ENCODE measurements around the gene SLC26A9.
A peak's percentile ranks its signal among the peaks of the same experiment; 100 is the strongest.
"Not testable (repeated sequence)": the region's sequence is repeated elsewhere in the genome, so short reads cannot be mapped to it uniquely, and the experiment has no call there.

Gene SLC26A9

GRCh38 chr1:205923651-205924459 is 19.4 kb downstream of the SLC26A9 start:
- DNase-seq = no peak

GRCh38 chr1:205922806-205923205 is 20.4 kb downstream of the SLC26A9 start:
- no peak for DNase-seq

DNA sequence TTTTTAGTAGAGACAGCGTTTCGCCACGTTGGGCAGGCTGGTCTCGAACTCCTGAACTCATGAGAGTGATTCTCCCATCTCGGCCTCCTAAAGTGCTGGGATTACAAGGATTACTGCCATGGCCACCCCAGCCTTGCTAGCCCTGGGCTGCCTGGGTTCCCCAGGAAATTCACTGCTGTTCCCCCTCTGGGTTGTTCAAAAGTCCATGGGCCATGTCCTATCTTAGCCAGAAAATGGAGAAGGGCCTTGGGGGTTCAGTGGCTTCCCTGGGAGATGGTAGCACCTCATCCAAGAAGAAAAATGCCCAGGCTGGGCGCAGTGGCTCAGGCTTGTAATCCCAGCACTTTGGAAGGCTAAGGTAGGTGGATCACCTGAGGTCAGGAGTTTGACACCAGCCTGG is 20.9 kb downstream of the SLC26A9 start:
- no peak for DNase-seq

- DNase-seq = no peak
These were observed 21.7 kb downstream of the SLC26A9 start for GRCh38 chr1:205921570-205921909.

DNA sequence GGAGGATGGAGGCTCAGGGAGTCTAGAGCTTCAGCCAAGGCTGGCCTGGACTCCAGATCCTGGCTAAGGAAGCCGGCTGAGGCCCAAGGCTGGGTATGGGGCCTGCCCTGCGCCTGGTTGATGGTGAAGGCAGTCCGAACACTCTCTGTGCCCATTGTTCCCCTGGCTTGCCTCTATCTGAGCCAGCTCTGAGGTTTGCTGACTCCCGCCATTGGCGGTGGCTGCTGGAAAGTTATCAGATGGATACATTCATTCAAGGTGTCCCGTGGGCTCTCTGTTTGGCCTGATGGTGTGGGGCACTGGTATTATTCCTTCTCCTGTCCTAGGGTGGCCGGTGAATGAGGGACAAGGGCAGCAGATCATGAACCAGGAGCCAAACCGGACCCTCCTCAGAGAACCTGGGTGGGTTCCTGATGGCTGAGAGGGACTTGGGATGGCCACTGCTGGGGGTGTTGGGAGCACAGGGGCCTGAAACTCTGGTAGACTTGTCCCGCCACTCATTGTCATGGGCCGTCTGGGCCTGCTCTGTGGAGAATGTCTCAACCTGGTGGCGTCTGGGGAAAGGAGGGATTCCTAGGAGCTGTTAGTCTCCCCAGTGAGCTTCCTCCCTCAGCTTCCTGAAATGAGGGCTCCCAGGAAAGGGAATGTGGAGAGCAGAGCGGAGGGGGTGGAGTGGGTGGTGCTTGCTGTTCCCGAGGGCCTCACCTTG is 22.2 kb downstream of the SLC26A9 start:
- DNase-seq = no peak

DNA sequence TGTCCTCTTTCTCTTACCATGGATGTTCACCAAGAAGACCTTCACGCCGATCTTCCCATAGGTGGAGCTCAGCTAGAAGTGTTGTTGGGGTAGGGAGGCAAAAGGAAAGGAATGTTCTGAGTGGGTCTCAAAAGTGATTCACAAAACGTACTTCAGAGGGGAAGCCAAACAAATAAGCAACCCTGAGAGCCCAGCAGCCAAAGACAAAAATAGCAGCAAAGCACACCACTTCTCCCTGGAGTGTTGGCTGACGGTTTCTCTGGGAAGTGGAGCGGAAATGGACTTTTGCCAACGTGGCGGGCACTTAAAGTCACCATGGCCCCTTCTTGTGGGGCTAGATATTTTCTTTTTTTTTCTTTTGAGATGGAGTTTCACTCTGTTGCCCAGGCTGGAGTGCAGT is 23.1 kb downstream of the SLC26A9 start:
- DNase-seq = peak; percentile 94

DNA sequence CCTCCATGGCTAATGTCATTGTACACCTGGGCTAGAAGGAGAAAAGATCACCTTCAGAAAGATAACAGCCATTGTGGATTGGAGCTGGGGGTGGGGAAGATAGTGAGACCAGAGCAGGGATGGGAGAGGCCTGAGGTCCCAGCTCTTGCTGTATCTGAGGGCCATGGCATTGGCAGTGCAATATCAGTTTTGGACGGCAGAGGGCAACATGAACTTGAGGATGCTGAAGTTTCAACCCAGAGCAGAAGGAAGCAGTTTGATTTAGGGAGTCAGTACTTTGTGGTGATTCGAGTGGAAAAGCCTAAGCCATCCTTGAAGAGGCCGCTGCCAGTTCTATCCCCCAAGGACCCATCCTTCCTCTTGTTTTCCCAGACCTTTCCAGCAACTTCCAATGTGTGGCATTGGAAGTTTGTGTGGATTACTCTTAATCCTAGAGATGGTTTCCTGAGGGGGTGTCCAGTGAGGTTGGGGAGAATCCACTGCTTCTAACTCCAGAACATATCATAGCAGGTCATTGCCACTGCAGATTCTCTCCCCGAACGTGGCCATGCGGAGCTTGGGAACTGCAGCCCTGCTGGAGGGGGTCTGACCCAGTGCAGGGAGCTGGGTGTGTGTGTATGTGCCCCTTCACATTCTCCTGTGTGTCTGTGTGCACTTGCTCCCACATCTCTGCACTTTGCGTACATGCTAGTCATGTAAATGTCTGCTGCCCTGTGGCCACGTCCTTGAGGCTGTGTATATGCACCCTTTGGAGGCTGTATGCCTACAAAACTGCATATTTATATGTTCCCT is 24.1 kb downstream of the SLC26A9 start:
- peak; percentile 51 for DNase-seq

DNA sequence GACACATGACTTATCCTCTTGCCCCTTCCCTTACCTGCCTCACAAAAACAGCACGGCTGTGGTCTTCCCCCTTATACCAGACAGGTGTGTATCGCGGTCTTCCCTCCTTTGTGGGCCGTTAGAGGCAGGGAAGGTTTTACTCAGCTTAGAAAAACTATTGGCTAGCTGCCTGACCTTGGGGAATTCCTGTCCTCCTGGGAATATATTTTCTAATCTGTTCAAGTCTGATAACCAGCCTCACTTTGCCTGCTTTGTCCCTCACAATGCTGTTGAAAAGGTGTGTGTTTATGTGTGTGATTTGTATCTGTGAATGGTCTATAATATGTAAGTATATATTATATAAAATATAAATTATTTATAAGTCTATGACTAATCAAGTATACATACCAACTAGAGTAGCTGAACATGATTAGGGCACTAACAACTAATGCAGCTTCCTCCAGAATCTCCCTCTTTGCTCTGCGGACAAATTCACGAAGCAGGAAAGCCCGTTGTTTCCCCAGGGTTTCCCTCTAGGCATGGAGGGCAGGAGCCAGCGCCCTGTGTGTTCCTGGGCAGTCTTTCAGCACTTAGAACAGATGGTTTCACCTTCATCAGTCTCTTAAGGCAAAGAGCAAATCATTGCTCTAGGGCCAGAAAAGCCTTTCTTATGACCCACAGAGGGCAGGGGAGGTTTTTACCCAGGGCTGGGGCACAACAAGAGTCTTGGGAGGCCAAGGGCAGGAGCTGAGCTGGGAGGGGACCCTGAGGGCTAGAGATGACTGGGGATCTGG is 25.6 kb downstream of the SLC26A9 start:
- DNase-seq = no peak

- no peak for DNase-seq
These were observed 26.7 kb downstream of the SLC26A9 start for GRCh38 chr1:205916541-205916940.

GRCh38 chr1:205915354-205915990 is 27.8 kb downstream of the SLC26A9 start:
- DNase-seq = no peak

DNA sequence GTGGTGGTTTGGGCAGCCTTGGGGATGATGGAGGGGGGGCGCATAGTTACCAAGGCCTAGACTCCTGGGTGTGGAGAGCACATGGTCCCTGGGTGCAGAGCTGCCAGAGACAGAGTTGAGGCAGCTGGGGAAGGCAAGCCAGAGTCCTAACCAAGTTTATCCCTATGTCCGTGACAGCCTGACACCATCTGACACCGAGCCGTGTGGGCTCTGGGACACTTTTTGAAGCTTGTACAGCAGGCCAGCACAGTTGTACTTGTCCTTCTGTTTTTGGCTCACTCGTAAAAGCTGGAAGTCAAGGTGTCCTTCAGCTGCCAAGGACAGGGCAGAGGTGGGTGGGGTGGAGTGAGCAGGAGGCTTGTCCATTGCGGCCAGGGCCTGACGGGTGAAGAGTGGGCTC is 28.5 kb downstream of the SLC26A9 start:
- no peak for DNase-seq

DNA sequence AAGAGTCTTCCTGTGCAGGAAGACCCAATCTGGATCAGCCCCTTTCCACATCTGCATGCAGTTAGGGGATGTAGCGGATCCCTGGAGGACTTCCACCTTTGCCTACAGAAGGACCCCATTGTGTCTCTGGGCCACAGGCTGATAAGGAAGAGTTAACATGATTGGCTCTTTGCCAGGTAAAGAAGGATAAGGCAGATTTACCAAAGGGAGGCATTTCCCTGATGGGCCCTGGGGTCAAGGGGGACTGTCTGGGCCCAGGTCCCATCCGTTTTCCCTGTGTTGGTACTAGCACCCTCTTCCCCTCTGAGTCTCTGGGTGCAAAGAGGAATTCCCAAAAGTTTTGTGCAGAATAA is 29.1 kb downstream of the SLC26A9 start:
- no peak for DNase-seq

DNA sequence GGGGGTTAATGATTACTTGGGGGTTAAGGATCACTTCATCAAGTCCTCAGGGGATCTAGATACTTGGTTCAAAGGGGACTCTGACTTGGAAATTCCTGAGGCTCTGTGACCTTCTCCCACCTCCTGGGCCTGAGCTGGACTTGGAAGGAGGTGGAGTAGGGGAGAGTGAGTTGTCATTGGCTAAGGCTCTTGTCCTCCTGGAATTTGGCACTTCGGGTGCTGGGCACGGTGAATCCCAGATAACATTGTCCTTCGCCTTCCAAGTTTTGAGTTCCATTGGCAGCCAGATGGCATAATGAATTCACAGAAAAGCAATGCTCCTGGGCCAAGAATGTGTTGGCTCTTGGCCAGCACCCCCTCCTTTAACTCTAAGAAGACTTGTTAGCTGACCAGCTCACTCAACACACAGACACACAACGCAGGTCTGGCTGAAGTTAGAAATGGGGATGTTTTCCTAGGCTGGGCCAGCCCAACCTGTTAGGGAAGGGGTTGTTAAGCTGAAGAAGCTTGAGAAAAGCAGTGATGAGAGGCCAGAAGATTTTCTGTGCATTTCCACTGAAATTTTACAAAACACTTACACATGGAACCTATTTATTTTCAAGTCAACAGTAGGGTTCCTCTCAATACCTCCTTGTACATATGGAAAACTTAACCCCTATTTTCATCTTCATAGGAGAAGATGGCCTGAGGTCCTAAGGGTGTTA is 29.7 kb downstream of the SLC26A9 start:
- peak; percentile 16 for DNase-seq

- DNase-seq = no peak
These were observed 35.5 kb downstream of the SLC26A9 start for GRCh38 chr1:205907794-205908193.

- not testable (repeated sequence) for DNase-seq
These were observed 38.2 kb downstream of the SLC26A9 start for GRCh38 chr1:205905095-205905494.

DNA sequence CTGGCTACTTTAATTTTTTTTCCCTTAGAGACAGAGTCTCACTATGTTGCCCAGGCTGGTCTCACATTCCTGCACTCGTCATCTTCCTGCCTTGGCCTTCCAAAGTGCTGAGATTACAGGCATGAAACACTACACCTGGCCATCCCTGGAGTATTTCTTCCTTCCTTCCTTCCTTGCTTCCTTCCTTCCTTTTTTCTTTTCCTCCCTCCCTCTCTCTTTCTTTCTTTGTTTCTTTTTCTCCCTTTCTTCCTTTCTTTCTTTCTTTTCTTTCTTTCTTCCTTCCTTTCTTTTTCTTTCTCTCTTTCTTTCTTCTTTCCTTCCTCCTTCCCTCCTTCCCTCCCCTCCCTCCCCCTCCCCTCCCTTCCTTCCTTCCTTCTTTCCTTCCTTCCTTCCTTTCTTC is 46.9 kb downstream of the SLC26A9 start:
- DNase-seq = no peak

- not testable (repeated sequence) for DNase-seq
These were observed 49.1 kb downstream of the SLC26A9 start for GRCh38 chr1:205894119-205894518.

- DNase-seq = not testable (repeated sequence)
These were observed 51.1 kb downstream of the SLC26A9 start for GRCh38 chr1:205892175-205892574.

DNA sequence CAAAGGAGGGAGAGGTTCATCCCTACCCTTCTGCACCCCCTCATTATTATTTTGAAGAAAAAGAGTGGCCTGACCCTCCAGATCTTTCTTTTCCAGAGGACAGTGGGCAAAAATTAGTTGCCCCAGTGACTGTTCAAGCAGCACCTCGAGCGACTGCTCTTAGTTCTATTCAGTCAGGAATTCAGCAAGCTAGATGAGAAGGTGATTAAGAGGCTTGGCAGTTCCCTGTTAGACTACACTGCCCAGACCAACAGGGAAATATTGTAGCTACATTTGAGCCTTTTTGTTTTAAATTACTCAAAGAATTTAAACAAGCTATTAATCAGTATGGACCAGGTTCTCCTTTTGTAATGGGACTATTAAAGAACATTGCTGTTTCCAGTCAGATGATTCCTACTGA is 51.8 kb downstream of the SLC26A9 start:
- DNase-seq = not testable (repeated sequence)

DNA sequence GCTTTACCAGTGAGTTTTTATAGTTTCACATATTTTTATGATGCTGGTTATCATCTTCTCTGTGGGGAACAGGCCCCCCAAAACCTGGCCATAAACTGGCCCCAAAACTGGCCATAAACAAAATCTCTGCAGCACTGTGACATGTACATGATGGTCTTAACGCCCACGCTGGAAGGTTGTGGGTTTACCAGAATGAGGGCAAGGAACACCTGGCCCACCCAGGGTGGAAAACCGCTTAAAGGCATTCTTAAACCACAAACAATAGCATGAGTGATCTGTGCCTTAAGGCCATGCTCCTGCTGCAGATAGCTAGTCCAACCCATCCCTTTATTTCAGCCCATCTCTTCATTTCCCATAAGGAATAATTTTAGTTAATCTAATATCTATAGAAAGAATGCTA is 52.6 kb downstream of the SLC26A9 start:
- not testable (repeated sequence) for DNase-seq

- DNase-seq = not testable (repeated sequence)
These were observed 53.5 kb downstream of the SLC26A9 start for GRCh38 chr1:205889706-205890105.

DNA sequence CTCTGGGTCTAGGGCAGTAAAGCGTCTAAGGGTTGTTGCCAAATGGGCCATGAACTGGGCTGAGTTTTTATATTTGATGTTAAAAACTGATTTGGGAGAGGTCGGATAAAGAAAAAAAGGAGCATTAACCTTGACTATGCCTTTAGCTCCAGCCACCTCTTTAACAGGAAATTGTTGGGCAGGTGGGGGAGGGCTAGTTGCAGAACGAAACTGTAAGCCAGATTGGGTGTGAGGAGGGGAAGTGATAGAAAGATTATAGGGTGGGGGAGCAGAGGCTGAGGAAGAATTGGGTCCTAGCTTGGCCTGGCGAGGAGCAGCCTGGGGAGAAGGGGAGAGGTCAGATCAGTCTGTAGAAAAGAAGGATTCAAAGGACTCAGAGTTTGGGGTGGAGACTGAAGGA is 54.2 kb downstream of the SLC26A9 start:
- DNase-seq = not testable (repeated sequence)
